SU-DHL-6 (cell line): ENCODE results near the gene PADI3.

ENCODE experiments used
- EZH2phosphoT487 ChIP-seq: fragments of 200-600 bp; sonication (generic), shearing (Covaris generic); conservative IDR thresholded peaks from 2 replicates; pipeline ENCODE4 v1.6.1; 2018; ENCODE audit warnings: mild to moderate bottlenecking, antibody characterized with exemption, low read length, moderate library complexity, mixed read lengths
- TF ChIP-seq, protein P1 (sequence below): fragments of 200-600 bp; sonication (generic); IDR thresholded peaks from one replicate; pipeline ENCODE4 v1.5.1; 2017; ENCODE audit warnings: antibody characterized with exemption, mild to moderate bottlenecking, low read length, moderate library complexity; ENCODE audit not compliant: insufficient read depth, poor library complexity, severe bottlenecking

DNA sequence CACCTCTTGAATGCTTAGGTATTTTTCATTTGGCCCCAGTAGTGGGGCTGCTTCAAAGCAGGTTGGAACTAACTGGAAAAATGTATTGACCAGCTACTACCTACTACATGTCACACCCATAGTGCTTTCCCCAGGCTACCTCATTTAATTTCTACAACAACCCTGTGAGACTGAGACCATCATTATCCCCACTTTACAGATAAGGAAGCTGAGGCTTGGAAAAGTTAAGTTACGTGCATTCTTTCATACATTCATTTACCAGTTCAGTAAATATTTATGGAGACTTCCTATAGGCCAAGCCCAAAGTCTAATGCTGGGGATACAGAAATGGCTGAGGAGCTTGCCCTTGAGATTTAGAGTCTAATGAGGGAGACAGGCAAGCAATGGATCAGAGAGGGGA lies 14.5 kb upstream of the PADI3 start:
- TF ChIP-seq EZH2phosphoT487, result no peak
- TF ChIP-seq, protein P1, sequence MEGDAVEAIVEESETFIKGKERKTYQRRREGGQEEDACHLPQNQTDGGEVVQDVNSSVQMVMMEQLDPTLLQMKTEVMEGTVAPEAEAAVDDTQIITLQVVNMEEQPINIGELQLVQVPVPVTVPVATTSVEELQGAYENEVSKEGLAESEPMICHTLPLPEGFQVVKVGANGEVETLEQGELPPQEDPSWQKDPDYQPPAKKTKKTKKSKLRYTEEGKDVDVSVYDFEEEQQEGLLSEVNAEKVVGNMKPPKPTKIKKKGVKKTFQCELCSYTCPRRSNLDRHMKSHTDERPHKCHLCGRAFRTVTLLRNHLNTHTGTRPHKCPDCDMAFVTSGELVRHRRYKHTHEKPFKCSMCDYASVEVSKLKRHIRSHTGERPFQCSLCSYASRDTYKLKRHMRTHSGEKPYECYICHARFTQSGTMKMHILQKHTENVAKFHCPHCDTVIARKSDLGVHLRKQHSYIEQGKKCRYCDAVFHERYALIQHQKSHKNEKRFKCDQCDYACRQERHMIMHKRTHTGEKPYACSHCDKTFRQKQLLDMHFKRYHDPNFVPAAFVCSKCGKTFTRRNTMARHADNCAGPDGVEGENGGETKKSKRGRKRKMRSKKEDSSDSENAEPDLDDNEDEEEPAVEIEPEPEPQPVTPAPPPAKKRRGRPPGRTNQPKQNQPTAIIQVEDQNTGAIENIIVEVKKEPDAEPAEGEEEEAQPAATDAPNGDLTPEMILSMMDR, result no peak
